Panc1 (cell line): Measurements from ENCODE around the gene CLDN22.

Experiments
- CTCF ChIP-seq: fragments of 450-650 bp; IDR thresholded peaks from 2 replicates; pipeline ENCODE4 v1.5.1; 2017; ENCODE audit warnings: mild to moderate bottlenecking
- POLR2AphosphoS5 ChIP-seq: IDR thresholded peaks from 2 replicates; pipeline ENCODE4 v1.6.1; 2012; ENCODE audit warnings: mild to moderate bottlenecking, low read depth, low read length, moderate library complexity

DNA sequence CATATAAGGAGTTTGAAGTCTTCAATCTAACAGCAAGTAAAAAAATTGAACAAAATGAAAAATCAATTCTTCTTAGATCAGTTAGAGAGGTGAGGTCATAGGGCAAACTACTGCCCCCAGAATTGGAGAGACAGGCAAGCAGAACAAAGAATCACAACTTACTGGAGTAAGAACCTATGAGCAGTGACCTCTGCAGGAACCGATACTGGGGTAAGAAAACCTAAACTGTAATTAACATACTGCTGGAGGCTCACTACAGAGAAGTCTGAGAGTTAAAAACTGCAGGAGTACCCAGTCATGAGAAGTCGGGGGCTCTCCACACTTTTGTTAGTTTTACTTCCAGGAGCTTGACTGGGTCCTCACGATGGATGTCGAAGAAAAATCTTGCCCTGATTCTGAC, 16.0 kb downstream of the CLDN22 start:
- TF ChIP-seq CTCF = no peak
- no peak for TF ChIP-seq POLR2AphosphoS5
